EL (cell line): Measurements from ENCODE around the gene KRT3.
"Not testable (repeated sequence)": the region's sequence is repeated elsewhere in the genome, so short reads cannot be mapped to it uniquely, and the experiment has no call there.

Experiments
- DNase-seq: peaks from one replicate; pipeline ENCODE4 v3.0.0-alpha.2; 2016

The KRT3 gene

GRCh38 chr12:52796839-52797528, 1.1 kb upstream of the KRT3 start:
- no peak for DNase-seq

DNA sequence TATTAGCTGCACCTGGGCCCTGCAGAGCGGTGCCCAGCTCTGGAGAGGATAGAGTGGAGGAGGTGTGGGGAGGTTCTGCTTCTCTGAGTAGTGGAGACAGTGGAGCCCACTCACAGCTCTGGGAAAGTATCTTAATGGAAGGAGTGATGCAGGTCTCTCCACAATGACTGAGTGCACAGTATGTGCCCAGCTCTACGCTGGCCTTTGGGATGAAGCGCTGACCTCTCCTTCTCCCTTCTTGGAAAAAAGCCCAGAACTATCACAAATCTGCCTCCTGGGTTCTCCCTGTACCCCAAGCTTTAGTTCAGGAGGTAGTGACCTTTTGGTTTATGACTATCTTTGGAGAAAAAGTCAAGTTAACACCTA, 495 bp upstream of the KRT3 start:
- DNase-seq: no peak

DNA sequence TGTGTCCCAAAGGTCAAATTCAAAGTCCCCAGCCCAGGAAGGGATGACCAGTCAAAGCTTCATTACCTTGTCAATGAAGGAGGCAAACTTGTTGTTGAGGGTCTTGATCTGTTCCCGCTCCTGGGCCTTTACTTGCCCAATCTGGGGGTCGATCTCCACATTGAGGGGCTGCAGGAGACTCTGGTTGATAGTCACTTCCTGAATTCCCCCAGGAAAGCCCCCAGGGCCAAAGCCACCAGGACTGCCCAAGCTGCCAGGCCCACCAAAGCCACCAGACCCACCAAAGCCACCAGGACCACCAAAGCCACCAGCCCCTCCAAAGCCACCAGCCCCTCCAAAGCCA, 614 bp downstream of the KRT3 start:
- not testable (repeated sequence) for DNase-seq

GRCh38 chr12:52794479-52795331, 1.2 kb downstream of the KRT3 start:
- peak; percentile 65 for DNase-seq

DNA sequence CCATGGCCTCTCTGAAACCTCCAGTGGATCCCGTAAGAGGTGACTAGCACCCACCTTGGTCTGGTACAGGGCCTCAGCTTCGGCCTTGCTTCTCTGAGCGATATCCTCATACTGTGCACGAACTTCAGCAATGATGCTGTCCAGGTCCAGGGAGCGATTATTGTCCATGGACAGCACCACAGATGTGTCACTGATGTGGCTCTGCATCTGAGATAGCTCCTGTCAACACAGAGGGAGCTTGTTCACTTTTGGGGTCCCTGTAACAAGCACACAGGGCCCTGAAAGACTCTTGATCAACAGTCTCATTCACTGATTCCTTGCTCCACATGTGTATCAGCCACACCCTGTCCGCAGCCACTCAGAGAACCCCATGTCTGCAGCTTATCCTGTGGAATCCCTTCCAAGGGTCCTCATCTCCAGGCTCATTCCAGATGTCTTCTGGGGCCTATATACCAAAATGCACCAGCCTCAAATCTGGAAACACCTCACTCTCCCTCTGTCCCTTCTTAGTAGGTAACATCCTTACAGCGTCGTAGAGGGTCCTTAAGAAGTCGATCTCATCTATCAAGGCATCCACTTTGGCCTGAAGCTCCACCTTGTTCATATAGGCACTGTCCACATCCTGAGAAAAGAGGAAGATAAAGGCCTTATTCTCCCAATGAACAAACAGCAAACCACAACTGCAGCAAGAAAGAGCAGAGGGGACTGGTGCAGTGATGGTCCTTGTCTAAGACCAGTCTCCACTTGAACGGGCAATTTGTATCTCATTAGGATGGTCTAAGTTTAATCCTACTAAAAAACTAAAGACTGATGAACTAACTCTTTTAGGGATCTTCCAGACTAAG, 3.5 kb downstream of the KRT3 start:
- no peak for DNase-seq

DNA sequence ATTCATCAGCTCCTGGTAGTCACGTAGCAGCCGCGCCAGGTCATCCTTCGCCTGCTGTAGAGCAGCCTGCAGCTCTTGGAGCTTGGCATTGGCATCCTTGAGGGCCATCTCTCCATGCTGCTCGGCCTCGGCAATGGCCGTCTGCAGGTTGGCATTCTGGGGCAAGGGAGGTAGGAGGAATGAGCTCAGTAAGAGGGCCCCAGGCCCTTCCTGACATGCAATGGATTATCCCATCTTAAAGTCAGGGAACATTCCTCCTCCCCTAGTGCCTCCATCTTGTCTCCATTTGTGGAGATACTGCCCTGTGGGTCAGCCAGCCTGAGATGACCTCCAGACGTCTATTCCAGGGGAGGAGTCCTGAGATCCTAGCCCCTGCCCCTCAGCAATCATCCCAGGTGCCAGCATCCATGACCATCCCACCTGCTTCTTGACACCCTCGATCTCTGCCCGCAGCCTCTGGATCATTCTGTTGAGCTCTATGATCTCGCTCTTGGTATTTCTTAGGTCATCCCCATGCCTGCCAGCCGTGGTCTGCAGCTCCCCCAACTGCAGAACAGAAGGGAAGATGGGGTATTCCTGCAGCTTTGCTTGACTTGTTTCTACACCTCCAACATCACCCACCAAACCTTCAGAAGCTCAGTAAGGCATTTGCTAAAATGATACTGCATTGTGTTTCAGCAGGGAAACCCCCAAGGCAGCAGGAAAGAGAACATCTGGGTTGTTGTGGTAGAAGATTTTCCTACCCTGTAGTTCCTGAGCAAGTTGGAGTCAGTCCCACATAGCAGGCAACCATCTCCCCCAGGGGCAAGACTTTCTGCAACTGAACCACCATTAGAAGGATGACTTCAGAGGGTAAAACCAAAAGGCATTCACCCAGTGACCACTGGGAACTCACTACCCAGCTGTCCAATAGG, 4.4 kb downstream of the KRT3 start:
- DNase-seq: no peak

GRCh38 chr12:52790427-52791270, 5.3 kb downstream of the KRT3 start:
- DNase-seq: no peak

- no peak for DNase-seq
These were observed 6.1 kb downstream of the KRT3 start for GRCh38 chr12:52789637-52790426.

GRCh38 chr12:52788876-52789636, 6.9 kb downstream of the KRT3 start:
- DNase-seq: no peak

DNA sequence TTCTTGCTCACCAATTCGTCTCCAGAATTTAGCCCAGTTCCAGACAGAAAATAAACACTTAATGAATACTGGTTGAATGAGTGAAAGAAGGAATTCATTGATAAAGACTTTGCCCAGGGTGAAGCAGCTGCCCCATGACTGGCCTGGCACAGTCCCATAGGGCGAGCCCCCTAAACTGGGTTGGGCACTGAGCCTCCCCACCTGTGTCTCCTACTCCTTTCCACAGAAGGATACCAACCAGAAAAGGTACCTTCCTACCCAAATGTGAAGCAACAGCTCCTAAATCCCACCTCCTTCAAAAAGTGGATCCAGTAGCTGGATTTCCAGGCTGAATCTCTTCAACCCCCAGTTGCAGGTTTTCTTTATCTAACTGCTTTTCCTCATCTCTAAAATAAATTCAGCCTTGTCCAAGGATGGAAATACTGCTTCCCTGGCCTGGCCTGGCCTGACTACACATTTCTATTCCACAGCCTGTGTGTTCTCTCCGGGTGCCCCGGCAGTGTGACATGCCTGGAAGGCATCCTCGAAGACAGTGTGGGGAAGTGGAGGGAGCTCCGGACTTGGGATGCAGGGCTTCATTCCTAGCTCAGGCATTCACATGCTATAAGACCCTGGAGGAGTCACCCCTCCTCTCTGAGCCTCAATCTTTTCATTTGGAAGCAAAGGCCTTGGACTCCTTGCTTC, 7.6 kb downstream of the KRT3 start:
- DNase-seq: no peak

DNA sequence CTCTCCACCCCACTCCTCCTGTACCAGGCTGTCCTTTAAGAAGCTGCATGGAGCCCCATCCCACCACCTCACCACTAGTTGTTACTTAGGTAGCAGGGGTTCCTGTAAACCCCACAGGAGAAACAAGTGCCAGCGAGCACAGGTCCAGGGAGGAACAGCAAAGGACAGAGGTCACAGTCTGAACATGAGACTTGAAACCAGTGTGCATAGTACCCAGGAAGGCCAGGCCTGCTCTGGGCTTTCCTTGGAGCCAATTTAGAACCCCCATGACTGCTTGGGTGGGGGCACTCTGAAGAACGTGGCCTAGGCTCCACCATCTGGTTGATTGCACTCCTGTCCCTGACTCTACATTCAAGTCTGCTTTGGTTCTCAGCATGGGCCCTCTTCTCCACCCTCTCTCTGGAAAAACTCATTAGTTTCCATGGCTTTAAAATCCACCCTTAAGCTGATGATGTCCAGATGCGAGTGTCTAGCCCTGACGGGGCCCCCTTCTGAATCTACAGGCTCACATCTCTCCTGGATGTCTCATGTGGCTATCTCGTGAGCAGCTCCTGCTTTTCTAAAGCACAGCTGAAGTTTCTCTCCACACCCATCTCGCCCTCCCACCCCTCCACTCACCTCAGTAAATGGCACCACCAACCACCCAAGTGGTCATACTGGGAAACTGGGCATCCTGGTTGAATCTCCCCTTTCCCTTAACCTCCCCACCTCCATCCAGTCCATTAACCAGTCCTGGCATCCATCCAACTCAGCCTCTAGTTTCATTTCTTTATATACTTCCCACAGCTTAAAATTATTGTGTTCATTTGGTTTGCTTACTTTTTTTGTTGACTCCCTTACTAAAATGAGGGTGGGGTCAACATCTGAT, 8.4 kb downstream of the KRT3 start:
- DNase-seq: no peak

- no peak for DNase-seq
These were observed 11.0 kb downstream of the KRT3 start for GRCh38 chr12:52784909-52785308.

DNA sequence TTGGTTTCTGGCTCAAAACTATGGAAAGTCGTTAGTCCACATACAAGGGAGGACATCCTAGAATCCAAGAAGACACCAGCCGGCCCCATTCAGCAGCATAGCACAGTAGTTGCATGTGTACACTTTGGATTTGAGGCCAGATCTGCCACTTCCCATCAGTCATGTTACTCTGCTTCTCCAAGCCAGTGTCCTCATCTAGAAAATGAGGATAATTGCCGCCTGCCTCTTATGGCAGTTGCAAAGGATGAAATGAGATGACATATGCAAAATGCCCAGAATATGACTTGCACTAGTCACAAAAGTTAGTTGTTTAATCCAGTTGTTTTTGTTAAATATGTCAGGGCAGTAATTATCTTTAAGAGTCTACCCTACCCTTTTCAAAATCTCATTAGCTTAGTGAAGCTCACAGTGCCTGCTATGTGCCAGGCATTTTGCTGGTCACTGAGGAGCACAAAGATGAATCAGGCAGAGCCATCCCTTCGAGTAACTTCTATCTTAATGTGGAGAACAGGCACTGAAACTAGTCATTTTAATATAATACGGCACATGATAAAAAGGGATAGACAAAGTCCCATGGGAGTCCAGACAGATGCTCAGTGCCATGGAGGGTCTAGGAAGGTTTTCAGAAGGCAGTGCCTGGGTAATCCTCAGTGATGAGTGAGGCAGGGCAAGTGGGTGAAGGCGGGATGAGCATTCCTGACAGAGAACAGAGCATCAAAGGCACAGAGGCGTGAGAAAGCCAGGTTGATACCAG, 12.2 kb downstream of the KRT3 start:
- no peak for DNase-seq

DNA sequence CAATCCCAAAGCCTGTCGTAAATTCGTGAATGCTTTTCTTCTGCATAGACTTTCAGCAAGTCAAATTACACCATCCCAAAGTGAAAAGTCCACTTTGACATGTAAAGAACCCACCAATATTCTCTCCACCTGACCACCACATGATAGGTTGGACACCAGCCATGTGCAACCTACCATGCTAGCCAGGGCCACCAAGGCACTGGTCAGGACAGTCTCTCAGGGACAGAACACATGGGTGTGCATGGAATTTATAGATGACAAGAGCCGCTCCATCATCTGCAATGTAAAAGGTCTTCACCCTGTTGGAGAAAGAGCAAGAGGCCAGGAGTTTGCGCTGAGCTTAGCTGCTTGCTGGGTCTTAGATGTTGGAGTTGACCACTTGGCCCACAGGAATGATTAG, 13.4 kb downstream of the KRT3 start:
- DNase-seq: no peak

DNA sequence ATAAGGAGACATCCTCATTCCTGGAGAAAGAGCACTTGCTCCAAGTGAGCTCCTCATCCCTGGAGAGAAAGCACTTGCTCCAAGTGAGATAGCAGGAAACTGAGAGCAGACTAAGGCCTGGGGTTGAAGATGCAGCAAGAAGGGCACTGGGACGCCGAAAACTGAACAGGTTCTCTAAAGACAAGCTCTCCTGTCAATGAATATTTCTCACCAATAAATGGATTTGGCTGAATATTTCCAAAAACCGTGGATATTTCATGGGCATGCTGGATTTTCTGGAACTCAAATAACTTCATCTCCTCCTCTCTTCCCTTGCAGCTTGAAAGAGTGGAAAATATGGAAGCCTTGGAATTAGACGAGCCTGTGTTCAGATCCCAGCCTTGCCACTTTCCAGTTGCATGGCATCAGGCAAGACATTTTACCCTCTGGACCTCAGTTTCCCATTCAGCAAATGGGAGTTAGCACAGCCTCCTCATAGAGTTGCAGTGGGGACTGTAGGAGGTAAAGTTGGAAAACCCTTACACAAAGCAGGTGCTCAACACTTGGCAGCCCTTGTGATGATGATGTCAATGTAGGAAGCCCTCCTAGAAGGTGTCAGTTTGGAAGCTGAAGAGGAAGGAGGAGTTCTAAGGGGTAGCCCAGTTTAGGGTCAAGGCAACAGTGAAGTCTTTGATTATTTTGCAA, 14.4 kb downstream of the KRT3 start:
- DNase-seq: no peak

DNA sequence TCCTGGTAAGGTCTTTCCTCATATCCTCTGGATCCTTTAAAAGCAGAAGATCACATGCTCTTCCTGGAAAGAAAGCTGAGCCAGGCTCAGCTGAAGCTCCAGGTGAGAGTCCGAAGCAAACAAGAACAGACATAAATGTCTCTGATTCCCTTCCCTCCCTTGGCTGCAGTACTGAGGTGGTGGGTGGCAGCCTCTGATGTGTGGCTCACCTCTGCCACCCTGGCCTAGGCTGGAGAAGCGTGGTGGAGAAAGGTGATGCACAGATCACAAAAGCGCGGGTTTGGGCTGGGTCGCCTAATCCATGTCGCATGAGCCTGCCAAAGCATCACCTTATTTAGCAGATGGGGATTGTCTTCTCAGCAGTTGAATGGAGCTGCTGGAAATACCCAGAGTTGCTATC, 16.0 kb downstream of the KRT3 start:
- DNase-seq: no peak

DNA sequence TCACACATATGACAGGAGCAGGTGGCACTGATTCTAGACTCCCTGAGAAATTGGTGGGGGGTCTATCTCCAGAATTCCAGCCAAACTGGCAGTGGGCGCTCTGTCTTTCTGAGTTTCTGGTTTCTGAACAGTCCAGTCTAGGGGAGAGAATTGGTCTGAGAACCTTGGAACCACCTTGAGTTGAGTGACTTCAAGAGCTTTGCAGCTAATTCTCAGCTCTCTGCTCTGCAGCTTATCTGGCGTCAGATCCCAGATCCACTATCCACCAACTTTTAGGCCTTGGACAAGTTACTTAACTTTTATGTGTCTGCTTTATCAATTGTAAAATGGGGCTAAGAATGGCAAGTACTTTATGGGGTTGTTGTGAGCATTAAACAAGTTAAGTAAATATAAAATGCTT, 17.1 kb downstream of the KRT3 start:
- no peak for DNase-seq
